GOT3 (cell line): ENCODE results near the gene PRM3.

Experiments used
- DNase-seq: peaks from one replicate; lab custom pipeline; 2025; ENCODE audit warnings: mixed read lengths; lab: John Stamatoyannopoulos, UW

PRM3 gene

GRCh38 chr16:11245222-11245737 is 28.1 kb downstream of the PRM3 start:
- DNase-seq = no peak

- DNase-seq = no peak
Observed at GRCh38 chr16:11242658-11243057, 30.8 kb downstream of the PRM3 start.

GRCh38 chr16:11241480-11242204 is 31.8 kb downstream of the PRM3 start:
- no peak for DNase-seq

GRCh38 chr16:11240636-11241473 is 32.6 kb downstream of the PRM3 start:
- DNase-seq = no peak

- no peak for DNase-seq
Observed at GRCh38 chr16:11239644-11240632, 33.5 kb downstream of the PRM3 start.

GRCh38 chr16:11238272-11239202 is 34.9 kb downstream of the PRM3 start:
- no peak for DNase-seq

- DNase-seq = no peak
Observed at GRCh38 chr16:11236461-11237254, 36.8 kb downstream of the PRM3 start.

GRCh38 chr16:11235703-11235991 is 37.8 kb downstream of the PRM3 start:
- no peak for DNase-seq

- DNase-seq = no peak
Observed at GRCh38 chr16:11234884-11235702, 38.3 kb downstream of the PRM3 start.

- DNase-seq = no peak
Observed at GRCh38 chr16:11233727-11234376, 39.6 kb downstream of the PRM3 start.

GRCh38 chr16:11232852-11233726 is 40.3 kb downstream of the PRM3 start:
- DNase-seq = no peak

- DNase-seq = no peak
Observed at GRCh38 chr16:11232302-11232851, 41.1 kb downstream of the PRM3 start.

- DNase-seq = no peak
Observed at GRCh38 chr16:11231367-11231970, 42.0 kb downstream of the PRM3 start.

- no peak for DNase-seq
Observed at GRCh38 chr16:11229906-11230305, 43.5 kb downstream of the PRM3 start.

- DNase-seq = no peak
Observed at GRCh38 chr16:11229432-11229831, 44.0 kb downstream of the PRM3 start.

- no peak for DNase-seq
Observed at GRCh38 chr16:11225677-11226549, 47.5 kb downstream of the PRM3 start.
